Measurements from ENCODE around the gene ZNF92. TPM values are rescaled to one million over a fixed set of nuclear protein-coding genes. Genes with fewer than 3 reads are reported as not detected.
"Not testable (repeated sequence)": the region's sequence is repeated elsewhere in the genome, so short reads cannot be mapped to it uniquely, and the experiment has no call there.

ZNF92 gene
- total RNA-seq, 6 experiments from 2014 or later: 1.9 to 4.5 (median 2.4) TPM

GRCh38 chr7:65397730-65398142 lies 24.1 kb downstream of the ZNF92 start:
- ATAC-seq (peak in 1 of 4 donors; percentile 25), DNase-seq (no peak)
- H3K27ac ChIP-seq: no peak overlapping the region
- H3K27me3 ChIP-seq: no peaks in the 10 kb centered on the region
- TF ChIP-seq CTCF (IDR thresholded peaks at IDR 0.05) (no peak), POLR2A (IDR thresholded peaks at IDR 0.05) (no peak)
- intact Hi-C loops (cut with DNase I): no loop called here
- peaks cover 0 to 10% (median 3%) of the 10 kb centered on the region in 4 donors for H3K36me3 ChIP-seq
- H3K9me3 ChIP-seq: no peaks in the 10 kb centered on the region
- no peaks in the 10 kb centered on the region for H3K4me1 ChIP-seq
- no peak overlapping the region for H3K4me3 ChIP-seq
- 63% methylated on average over 4 of the region's 4 CpGs for WGBS (ENCODE audit: insufficient coverage, low coverage, low lambda C conversion rate, missing lambda C conversion rate)

GRCh38 chr7:65398671-65399070 lies 25.0 kb downstream of the ZNF92 start:
- ATAC-seq; DNase-seq; H3K27me3 ChIP-seq; H3K9me3 ChIP-seq; H3K4me3 ChIP-seq; H3K27ac ChIP-seq; H3K4me1 ChIP-seq; intact Hi-C loops (cut with DNase I): not testable (repeated sequence)
- WGBS (ENCODE audit: insufficient coverage, low coverage, low lambda C conversion rate, missing lambda C conversion rate): 93% methylated on average over 3 of the region's 3 CpGs
- H3K36me3 ChIP-seq: peaks cover 0 to 10% (median 3%) of the 10 kb centered on the region in 4 donors

- H3K4me1 ChIP-seq; DNase-seq; H3K9me3 ChIP-seq; intact Hi-C loops (cut with DNase I); ATAC-seq; H3K27ac ChIP-seq; H3K27me3 ChIP-seq; H3K4me3 ChIP-seq: not testable (repeated sequence)
- WGBS (ENCODE audit: insufficient coverage, low coverage, low lambda C conversion rate, missing lambda C conversion rate): 94% methylated on average over 1 of the region's 1 CpG
- peaks cover 0 to 10% (median 3%) of the 10 kb centered on the region in 4 donors for H3K36me3 ChIP-seq
These were observed 25.4 kb downstream of the ZNF92 start for GRCh38 chr7:65399101-65399500.

GRCh38 chr7:65404020-65404419 lies 30.4 kb downstream of the ZNF92 start:
- Histone ChIP-seq H3K4me3 (no peak overlapping the region), H3K9me3 (peaks cover 0 to 15% (median 0%) of the 10 kb centered on the region in 4 donors), H3K27ac (no peak overlapping the region), H3K27me3 (no peaks in the 10 kb centered on the region), H3K4me1 (no peaks in the 10 kb centered on the region), H3K36me3 (peaks cover 0 to 4% (median 0%) of the 10 kb centered on the region in 4 donors)
- no peak for ATAC-seq
- intact Hi-C loops (cut with DNase I): no loop called here
- 71% methylated on average over 1 of the region's 1 CpG for WGBS (ENCODE audit: insufficient coverage, low coverage, low lambda C conversion rate, missing lambda C conversion rate)
- no peak for TF ChIP-seq POLR2A (IDR thresholded peaks at IDR 0.05)
- TF ChIP-seq CTCF (IDR thresholded peaks at IDR 0.05): no peak
- no peak for DNase-seq

GRCh38 chr7:65406706-65407105 lies 33.1 kb downstream of the ZNF92 start:
- H3K27me3 ChIP-seq; H3K36me3 ChIP-seq; H3K4me3 ChIP-seq; H3K27ac ChIP-seq; H3K4me1 ChIP-seq; DNase-seq; ATAC-seq; intact Hi-C loops (cut with DNase I): not testable (repeated sequence)
- H3K9me3 ChIP-seq: peaks cover 0 to 15% (median 0%) of the 10 kb centered on the region in 4 donors
- WGBS (ENCODE audit: insufficient coverage, low coverage, low lambda C conversion rate, missing lambda C conversion rate): 93% methylated on average over 2 of the region's 2 CpGs

- no peak for DNase-seq
- TF ChIP-seq POLR2A (IDR thresholded peaks at IDR 0.05) (no peak), CTCF (IDR thresholded peaks at IDR 0.05) (no peak)
- intact Hi-C loops (cut with DNase I): no loop called here
- 90% methylated on average over 3 of the region's 3 CpGs for WGBS (ENCODE audit: insufficient coverage, low coverage, low lambda C conversion rate, missing lambda C conversion rate)
- H3K27ac ChIP-seq: no peak overlapping the region
- no peaks in the 10 kb centered on the region for H3K4me1 ChIP-seq
- no peaks in the 10 kb centered on the region for H3K36me3 ChIP-seq
- H3K27me3 ChIP-seq: no peaks in the 10 kb centered on the region
- no peak for ATAC-seq
- H3K4me3 ChIP-seq: no peak overlapping the region
- peaks cover 0 to 7% (median 0%) of the 10 kb centered on the region in 4 donors for H3K9me3 ChIP-seq
These were observed 35.7 kb downstream of the ZNF92 start for GRCh38 chr7:65409363-65409762.

Measured in right lobe of liver (tissue), 6 donors.